ENCODE data around the gene CCDC8. TPM values are rescaled to one million over a fixed set of nuclear protein-coding genes. Genes with fewer than 3 reads are reported as not detected.

Gene CCDC8
- total RNA-seq, 1 experiment from 2014 or later, result 24.5 TPM

GRCh38 chr19:46427518-46428045 lies 14.2 kb upstream of the CCDC8 start:
- DNase-seq (ENCODE audit: low spot score), result no peak
- no peak overlapping the region for H3K27ac ChIP-seq (ENCODE audit: low read depth, low read length, poor library complexity, severe bottlenecking)
- peaks cover 7% of the 10 kb centered on the region for H3K4me1 ChIP-seq (ENCODE audit: insufficient read depth, low read length, poor library complexity, severe bottlenecking)
- intact Hi-C loops (cut with micrococcal nuclease; ENCODE audit: unreplicated experiment), result no loop called here
- BruUV-seq (replicated peaks), result no TSS peak
- CTCF ChIA-PET, result no interaction called here
- H3K9me3 ChIP-seq (ENCODE audit: low read depth, low read length, poor library complexity, severe bottlenecking), result no peaks in the 10 kb centered on the region
- no peak for TF ChIP-seq EZH2 (IDR thresholded peaks at IDR 0.05; ENCODE audit: borderline replicate concordance, low read depth, low read length, poor library complexity, severe bottlenecking)
- no peaks in the 10 kb centered on the region for H3K27me3 ChIP-seq (replicated peaks; ENCODE audit: insufficient read depth, low read depth, low read length, poor library complexity)
- POLR2A ChIA-PET (ENCODE audit: low non-redundant PET), result no interaction called here
- H3K4me3 ChIP-seq (ENCODE audit: low read depth, low read length, poor library complexity, severe bottlenecking), result no peak overlapping the region
- H3K36me3 ChIP-seq (ENCODE audit: insufficient read depth, low read length, poor library complexity, severe bottlenecking), result no peaks in the 10 kb centered on the region

- ChIA-PET CTCF (interaction anchor here (0.6 kb wide), 1 partner anchor 439 kb away, joined by 7 read pairs; no protein-coding TSS in a partner anchor), POLR2A (ENCODE audit: low non-redundant PET) (no interaction called here)
- TF ChIP-seq EZH2 (IDR thresholded peaks at IDR 0.05; ENCODE audit: borderline replicate concordance, low read depth, low read length, poor library complexity, severe bottlenecking) (no peak), CTCF (conservative IDR thresholded peaks at IDR 0.05; ENCODE audit: low read depth, low read length) (no peak)
- H3K27ac ChIP-seq (ENCODE audit: low read depth, low read length, poor library complexity, severe bottlenecking), result peak overlapping the region; percentile 35
- no peaks in the 10 kb centered on the region for H3K36me3 ChIP-seq (ENCODE audit: insufficient read depth, low read length, poor library complexity, severe bottlenecking)
- BruUV-seq (replicated peaks), result no TSS peak
- DNase-seq (ENCODE audit: low spot score), result peak; percentile 90
- H3K27me3 ChIP-seq (replicated peaks; ENCODE audit: insufficient read depth, low read depth, low read length, poor library complexity), result no peaks in the 10 kb centered on the region
- peak overlapping the region; percentile 57 for H3K4me3 ChIP-seq (ENCODE audit: low read depth, low read length, poor library complexity, severe bottlenecking)
- H3K4me1 ChIP-seq (ENCODE audit: insufficient read depth, low read length, poor library complexity, severe bottlenecking), result peaks cover 7% of the 10 kb centered on the region
- H3K9me3 ChIP-seq (ENCODE audit: low read depth, low read length, poor library complexity, severe bottlenecking), result no peaks in the 10 kb centered on the region
- intact Hi-C loops (cut with micrococcal nuclease; ENCODE audit: unreplicated experiment), result no loop called here
These were observed 13.3 kb upstream of the CCDC8 start for GRCh38 chr19:46426506-46427162.

- Histone ChIP-seq H3K36me3 (ENCODE audit: insufficient read depth, low read length, poor library complexity, severe bottlenecking) (no peaks in the 10 kb centered on the region), H3K4me3 (ENCODE audit: low read depth, low read length, poor library complexity, severe bottlenecking) (peak overlapping the region; percentile 57), H3K9me3 (ENCODE audit: low read depth, low read length, poor library complexity, severe bottlenecking) (no peaks in the 10 kb centered on the region), H3K4me1 (ENCODE audit: insufficient read depth, low read length, poor library complexity, severe bottlenecking) (peaks cover 7% of the 10 kb centered on the region), H3K27ac (ENCODE audit: low read depth, low read length, poor library complexity, severe bottlenecking) (peak overlapping the region; percentile 35), H3K27me3 (replicated peaks; ENCODE audit: insufficient read depth, low read depth, low read length, poor library complexity) (no peaks in the 10 kb centered on the region)
- ChIA-PET POLR2A (ENCODE audit: low non-redundant PET) (no interaction called here), CTCF (no interaction called here)
- peak; percentile 58 for DNase-seq (ENCODE audit: low spot score)
- TF ChIP-seq CTCF (conservative IDR thresholded peaks at IDR 0.05; ENCODE audit: low read depth, low read length), result no peak
- no peak for TF ChIP-seq EZH2 (IDR thresholded peaks at IDR 0.05; ENCODE audit: borderline replicate concordance, low read depth, low read length, poor library complexity, severe bottlenecking)
- intact Hi-C loops (cut with micrococcal nuclease; ENCODE audit: unreplicated experiment), result no loop called here
- no TSS peak for BruUV-seq (replicated peaks)
These were observed 12.7 kb upstream of the CCDC8 start for GRCh38 chr19:46426035-46426505.

All from A673 (cell line).